Esophagus muscularis mucosa (tissue), 3 donors: ENCODE measurements around the gene HIVEP2.

Experiments
- POLR2A ChIP-seq: fragments of 450-650 bp; IDR thresholded peaks from one replicate; pipeline ENCODE4 v1.6.1; 2017; ENCODE audit warnings: antibody characterized with exemption, moderate library complexity, mild to moderate bottlenecking, low read depth
- TF ChIP-seq, protein P1 (sequence below), 3 experiments: fragments of 200-600 bp in 2 of 3; fragments of 450-650 bp in 1 of 3; sonication (generic) in 2 of 3; IDR thresholded peaks; one replicate each; pipeline ENCODE4 v1.5.1; 2017 to 2019; ENCODE audit warnings: antibody characterized with exemption in 3 of 3, mild to moderate bottlenecking in 2 of 3, moderate library complexity in 1 of 3

DNA sequence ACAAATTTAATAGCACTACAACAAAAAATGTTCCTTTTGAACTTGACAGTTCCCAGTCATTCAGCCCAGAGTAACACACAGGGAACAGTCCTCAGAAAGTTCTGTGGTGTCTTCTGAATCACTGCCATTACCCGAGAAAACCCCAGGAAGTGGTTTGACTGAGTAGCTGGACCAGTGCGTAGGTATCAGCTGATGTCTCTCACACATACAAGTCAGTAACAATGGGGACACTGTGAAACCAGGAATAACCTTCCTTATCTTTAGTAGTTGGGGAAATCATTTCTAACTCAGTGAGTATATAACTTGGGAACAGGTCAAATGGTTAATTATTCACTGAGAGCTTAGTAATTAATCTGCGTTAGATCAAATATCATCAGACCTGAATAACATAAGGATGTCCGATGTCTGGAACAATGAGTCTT is 73.1 kb downstream of the HIVEP2 start:
- TF ChIP-seq, protein P1, sequence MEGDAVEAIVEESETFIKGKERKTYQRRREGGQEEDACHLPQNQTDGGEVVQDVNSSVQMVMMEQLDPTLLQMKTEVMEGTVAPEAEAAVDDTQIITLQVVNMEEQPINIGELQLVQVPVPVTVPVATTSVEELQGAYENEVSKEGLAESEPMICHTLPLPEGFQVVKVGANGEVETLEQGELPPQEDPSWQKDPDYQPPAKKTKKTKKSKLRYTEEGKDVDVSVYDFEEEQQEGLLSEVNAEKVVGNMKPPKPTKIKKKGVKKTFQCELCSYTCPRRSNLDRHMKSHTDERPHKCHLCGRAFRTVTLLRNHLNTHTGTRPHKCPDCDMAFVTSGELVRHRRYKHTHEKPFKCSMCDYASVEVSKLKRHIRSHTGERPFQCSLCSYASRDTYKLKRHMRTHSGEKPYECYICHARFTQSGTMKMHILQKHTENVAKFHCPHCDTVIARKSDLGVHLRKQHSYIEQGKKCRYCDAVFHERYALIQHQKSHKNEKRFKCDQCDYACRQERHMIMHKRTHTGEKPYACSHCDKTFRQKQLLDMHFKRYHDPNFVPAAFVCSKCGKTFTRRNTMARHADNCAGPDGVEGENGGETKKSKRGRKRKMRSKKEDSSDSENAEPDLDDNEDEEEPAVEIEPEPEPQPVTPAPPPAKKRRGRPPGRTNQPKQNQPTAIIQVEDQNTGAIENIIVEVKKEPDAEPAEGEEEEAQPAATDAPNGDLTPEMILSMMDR (IDR thresholded peaks at IDR 0.05): no peak
- no peak for TF ChIP-seq POLR2A
